Panc1 (cell line): ENCODE results near the gene MAP2K5. TPM values are rescaled to one million over a fixed set of nuclear protein-coding genes. Genes with fewer than 3 reads are reported as not detected.

ENCODE experiments used
- ATAC-seq: fragments of 200-7000 bp; cut with Tn5 transposase; 2 replicates; pipeline ENCODE4 v1.9.1; 2020; ENCODE audit warnings: mild to moderate bottlenecking, moderate library complexity
- BruUV-seq: library from RNA; stranded (reverse); fragments of 400-500 nt; replicated peaks from 2 replicates; lab custom pipeline; 2021; lab: Mats Ljungman, UMichigan
- CTCF ChIA-PET: fragments of 300-600 bp; sonication (Branson Sonifier 250); formaldehyde crosslinking; loops from one replicate; lab custom pipeline; 2022; ENCODE audit warnings: antibody characterized with exemption; lab: Charles Lee
- POLR2A ChIA-PET: fragments of 300-600 bp; sonication (Branson Sonifier 250); formaldehyde crosslinking; loops from one replicate; lab custom pipeline; 2022; ENCODE audit warnings: antibody characterized with exemption; lab: Charles Lee
- DNase-seq: peaks from one replicate; pipeline ENCODE4 v3.0.0-alpha.2; 2010; ENCODE audit warnings: low read depth, low spot score
- H3K27ac ChIP-seq: 2 replicates; pipeline ENCODE4 v1.5.1; 2011; ENCODE audit warnings: mild to moderate bottlenecking, low read length, inconsistent platforms
- H3K27me3 ChIP-seq: fragments of 200-500 bp; sonication (Bioruptor generic); 2 replicates; pipeline ENCODE4 v1.6.0; 2014; ENCODE audit warnings: low read length, inconsistent platforms; ENCODE audit not compliant: control insufficient read depth, insufficient read depth
- H3K36me3 ChIP-seq: fragments of 200-500 bp; sonication (Bioruptor generic); 2 replicates; pipeline ENCODE4 v1.5.1; 2014; ENCODE audit warnings: inconsistent platforms, mild to moderate bottlenecking, low read length, moderate library complexity; ENCODE audit not compliant: control insufficient read depth, insufficient read depth
- H3K4me1 ChIP-seq: 2 replicates; pipeline ENCODE4 v1.5.1; 2011; ENCODE audit warnings: inconsistent platforms, mild to moderate bottlenecking, low read length, moderate library complexity; ENCODE audit not compliant: control insufficient read depth, insufficient read depth
- H3K4me3 ChIP-seq, 2 experiments: 2 replicates each; pipeline ENCODE4 v1.5.1; 2011 to 2012; ENCODE audit warnings: low read depth in 2 of 2, low read length in 2 of 2, mild to moderate bottlenecking in 2 of 2, inconsistent platforms in 1 of 2, moderate library complexity in 1 of 2
- H3K9me3 ChIP-seq: fragments of 200-500 bp; sonication (Bioruptor generic); 2 replicates; pipeline ENCODE4 v1.5.1; 2014; ENCODE audit warnings: low read depth, mild to moderate bottlenecking, inconsistent platforms, low read length, moderate library complexity; ENCODE audit not compliant: control insufficient read depth, insufficient read depth
- POLR2AphosphoS5 ChIP-seq: IDR thresholded peaks from 2 replicates; pipeline ENCODE4 v1.6.1; 2012; ENCODE audit warnings: mild to moderate bottlenecking, low read depth, low read length, moderate library complexity
- SIN3A ChIP-seq: IDR thresholded peaks from 2 replicates; pipeline ENCODE4 v1.6.1; 2012; ENCODE audit warnings: low read depth, mild to moderate bottlenecking, low read length, moderate library complexity, borderline replicate concordance; ENCODE audit not compliant: insufficient read depth
- TCF7L2 ChIP-seq: IDR thresholded peaks from 2 replicates; pipeline ENCODE4 v1.6.1; 2011; ENCODE audit warnings: mild to moderate bottlenecking, low read depth, low read length, inconsistent platforms
- in situ Hi-C: cut with HindIII; loops from 2 replicates; pipeline ENCODE4 v1.10.0; 2016; ENCODE audit warnings: low sequenced_read_pairs, low pct_unique_long_range_greater_than_20kb
- intact Hi-C: fragments of 100-400 bp; cut with micrococcal nuclease; formaldehyde crosslinking; loops from one replicate; pipeline ENCODE4 v1.10.0; 2022; ENCODE audit not compliant: unreplicated experiment
- total RNA-seq: library from RNA; stranded (reverse); gene quantifications from one replicate; pipeline ENCODE4 v1.2.1, GENCODE V29; 2021; ENCODE audit not compliant: unreplicated experiment
- TF ChIP-seq, protein P1 (sequence below): fragments of 450-650 bp; IDR thresholded peaks from 2 replicates; pipeline ENCODE4 v1.5.1; 2017; ENCODE audit warnings: mild to moderate bottlenecking
- TF ChIP-seq, protein P2 (sequence below), 2 experiments: IDR thresholded peaks; 2 replicates each; pipeline ENCODE4 v1.6.1; 2011 to 2012; ENCODE audit warnings: low read depth in 2 of 2, control low read depth in 1 of 2, low read length in 1 of 2, mild to moderate bottlenecking in 1 of 2, moderate library complexity in 1 of 2; ENCODE audit not compliant: insufficient read depth in 1 of 2

MAP2K5 gene
- total RNA-seq, 1 experiment from 2014 or later = 18.3 TPM

DNA sequence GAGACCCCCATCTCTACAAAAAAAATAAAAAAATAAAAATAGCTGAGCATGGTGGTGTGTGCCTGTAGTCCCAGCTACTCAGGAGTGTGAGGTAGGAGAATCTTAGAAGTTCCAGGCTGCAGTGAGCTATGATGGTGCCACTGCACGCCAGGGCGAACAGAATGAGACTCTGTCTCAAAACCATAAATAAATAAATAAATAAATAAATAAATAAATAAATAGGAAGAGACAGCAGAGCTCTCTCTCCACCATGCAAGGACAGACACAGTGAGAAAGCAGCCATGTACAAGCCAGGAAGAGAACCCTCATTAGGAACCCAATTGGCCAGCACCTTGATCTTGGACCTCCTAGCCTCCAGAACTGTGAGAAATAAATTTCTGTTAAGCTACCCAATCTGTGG lies 26.9 kb upstream of the MAP2K5 start:
- ATAC-seq (no peak), DNase-seq (no peak)
- intact Hi-C loops = no loop called here
- Histone ChIP-seq H3K36me3 (no peaks in the 10 kb centered on the region; the same call in 1 of the 2 replicates), H3K4me1 (peaks cover 4% of the 10 kb centered on the region), H3K27ac (no peak overlapping the region), H3K4me3 (no peak overlapping the region), H3K27me3 (no peaks in the 10 kb centered on the region), H3K9me3 (no peaks in the 10 kb centered on the region)
- no TSS peak for BruUV-seq
- ChIA-PET POLR2A (no interaction called here), CTCF (no interaction called here)
- TF ChIP-seq SIN3A (no peak), POLR2AphosphoS5 (no peak), TCF7L2 (no peak)
- TF ChIP-seq, protein P1, sequence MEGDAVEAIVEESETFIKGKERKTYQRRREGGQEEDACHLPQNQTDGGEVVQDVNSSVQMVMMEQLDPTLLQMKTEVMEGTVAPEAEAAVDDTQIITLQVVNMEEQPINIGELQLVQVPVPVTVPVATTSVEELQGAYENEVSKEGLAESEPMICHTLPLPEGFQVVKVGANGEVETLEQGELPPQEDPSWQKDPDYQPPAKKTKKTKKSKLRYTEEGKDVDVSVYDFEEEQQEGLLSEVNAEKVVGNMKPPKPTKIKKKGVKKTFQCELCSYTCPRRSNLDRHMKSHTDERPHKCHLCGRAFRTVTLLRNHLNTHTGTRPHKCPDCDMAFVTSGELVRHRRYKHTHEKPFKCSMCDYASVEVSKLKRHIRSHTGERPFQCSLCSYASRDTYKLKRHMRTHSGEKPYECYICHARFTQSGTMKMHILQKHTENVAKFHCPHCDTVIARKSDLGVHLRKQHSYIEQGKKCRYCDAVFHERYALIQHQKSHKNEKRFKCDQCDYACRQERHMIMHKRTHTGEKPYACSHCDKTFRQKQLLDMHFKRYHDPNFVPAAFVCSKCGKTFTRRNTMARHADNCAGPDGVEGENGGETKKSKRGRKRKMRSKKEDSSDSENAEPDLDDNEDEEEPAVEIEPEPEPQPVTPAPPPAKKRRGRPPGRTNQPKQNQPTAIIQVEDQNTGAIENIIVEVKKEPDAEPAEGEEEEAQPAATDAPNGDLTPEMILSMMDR = no peak
- TF ChIP-seq, protein P2, sequence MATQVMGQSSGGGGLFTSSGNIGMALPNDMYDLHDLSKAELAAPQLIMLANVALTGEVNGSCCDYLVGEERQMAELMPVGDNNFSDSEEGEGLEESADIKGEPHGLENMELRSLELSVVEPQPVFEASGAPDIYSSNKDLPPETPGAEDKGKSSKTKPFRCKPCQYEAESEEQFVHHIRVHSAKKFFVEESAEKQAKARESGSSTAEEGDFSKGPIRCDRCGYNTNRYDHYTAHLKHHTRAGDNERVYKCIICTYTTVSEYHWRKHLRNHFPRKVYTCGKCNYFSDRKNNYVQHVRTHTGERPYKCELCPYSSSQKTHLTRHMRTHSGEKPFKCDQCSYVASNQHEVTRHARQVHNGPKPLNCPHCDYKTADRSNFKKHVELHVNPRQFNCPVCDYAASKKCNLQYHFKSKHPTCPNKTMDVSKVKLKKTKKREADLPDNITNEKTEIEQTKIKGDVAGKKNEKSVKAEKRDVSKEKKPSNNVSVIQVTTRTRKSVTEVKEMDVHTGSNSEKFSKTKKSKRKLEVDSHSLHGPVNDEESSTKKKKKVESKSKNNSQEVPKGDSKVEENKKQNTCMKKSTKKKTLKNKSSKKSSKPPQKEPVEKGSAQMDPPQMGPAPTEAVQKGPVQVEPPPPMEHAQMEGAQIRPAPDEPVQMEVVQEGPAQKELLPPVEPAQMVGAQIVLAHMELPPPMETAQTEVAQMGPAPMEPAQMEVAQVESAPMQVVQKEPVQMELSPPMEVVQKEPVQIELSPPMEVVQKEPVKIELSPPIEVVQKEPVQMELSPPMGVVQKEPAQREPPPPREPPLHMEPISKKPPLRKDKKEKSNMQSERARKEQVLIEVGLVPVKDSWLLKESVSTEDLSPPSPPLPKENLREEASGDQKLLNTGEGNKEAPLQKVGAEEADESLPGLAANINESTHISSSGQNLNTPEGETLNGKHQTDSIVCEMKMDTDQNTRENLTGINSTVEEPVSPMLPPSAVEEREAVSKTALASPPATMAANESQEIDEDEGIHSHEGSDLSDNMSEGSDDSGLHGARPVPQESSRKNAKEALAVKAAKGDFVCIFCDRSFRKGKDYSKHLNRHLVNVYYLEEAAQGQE (IDR thresholded peaks at IDR 0.05; ENCODE audit: insufficient read depth in 1 of 2, low read depth in 2 of 2, low read length in 1 of 2) = no peak
- in situ Hi-C loops = no loop called here

DNA sequence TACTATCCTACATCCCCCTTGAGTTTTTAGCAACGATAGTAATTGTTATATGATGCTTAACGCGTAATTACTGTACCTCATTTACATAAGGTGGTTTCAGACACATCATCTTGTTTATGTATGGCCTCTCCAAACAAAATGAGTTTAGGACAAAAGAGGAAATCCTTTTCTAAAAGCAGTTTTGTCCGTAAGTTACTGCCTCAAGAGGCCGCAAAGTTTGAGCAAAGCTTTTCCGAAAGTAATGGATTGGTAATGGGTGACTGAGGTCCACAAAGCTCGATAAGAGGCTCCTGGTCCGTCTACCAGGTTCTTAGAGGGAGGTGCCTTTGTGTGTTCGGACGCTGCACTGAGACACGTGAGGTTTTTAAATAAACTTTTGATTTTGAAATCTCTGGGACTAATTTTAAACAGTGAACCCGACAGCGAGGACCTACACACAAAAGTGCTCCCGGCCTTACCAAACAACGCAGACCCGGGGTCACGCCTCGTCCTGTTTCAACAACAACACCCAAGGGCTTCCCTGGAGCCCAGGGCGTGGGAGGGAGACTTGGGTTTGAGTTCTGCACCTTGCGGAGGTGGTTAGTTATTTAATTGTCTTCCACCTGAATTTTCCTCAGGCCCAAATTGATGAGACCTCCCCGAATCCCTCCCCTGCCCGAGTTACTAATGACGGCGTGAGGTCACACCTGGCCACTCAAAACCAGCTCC lies 22.0 kb upstream of the MAP2K5 start:
- Histone ChIP-seq H3K9me3 (no peaks in the 10 kb centered on the region), H3K36me3 (no peaks in the 10 kb centered on the region; the same call in 1 of the 2 replicates), H3K27ac (peak overlapping the region; percentile 81), H3K4me1 (peaks cover 15% of the 10 kb centered on the region), H3K4me3 (peak overlapping the region; percentile 77 to 84), H3K27me3 (no peaks in the 10 kb centered on the region)
- peak; percentile 10 for ATAC-seq
- TF ChIP-seq, protein P1 = no peak
- TF ChIP-seq TCF7L2 (no peak), SIN3A (no peak), POLR2AphosphoS5 (no peak)
- TF ChIP-seq, protein P2 (IDR thresholded peaks at IDR 0.05; ENCODE audit: insufficient read depth in 1 of 2, low read depth in 2 of 2, low read length in 1 of 2) = no peak
- BruUV-seq = TSS peak; percentile 88
- intact Hi-C loops = loop anchor here (5.0 kb wide), 1 partner anchor 317 kb away; no protein-coding TSS in a partner anchor
- CTCF ChIA-PET = interaction anchor here (0.7 kb wide), 1 partner anchor 26 kb away, joined by 3 read pairs; no protein-coding TSS in a partner anchor
- POLR2A ChIA-PET = interaction anchor here (1.0 kb wide), 1 partner anchor 14 kb away, joined by 3 read pairs; no protein-coding TSS in a partner anchor
- in situ Hi-C loops = no loop called here
- no peak for DNase-seq
